Cardiac fibroblast (primary cell): ENCODE results near the gene TAS1R2.
A peak's percentile ranks its signal among the peaks of the same experiment; 100 is the strongest.

ENCODE experiments used
- DNase-seq, 2 donors: peaks; one replicate each; pipeline versions ENCODE4 v3.0.0 to v3.0.0-alpha.2; 2010; ENCODE audit warnings: low read depth in 2 of 2
- H3K4me3 ChIP-seq, 2 donors: replicated peaks in 1 of 2; 1 replicate in 1 of 2; 2 replicates in 1 of 2; pipeline ENCODE4 v1.5.1; 2011; ENCODE audit warnings: low read depth in 2 of 2, low read length in 2 of 2, mild to moderate bottlenecking in 2 of 2, moderate library complexity in 1 of 2
- TF ChIP-seq, protein P1 (sequence below): IDR thresholded peaks from one replicate; pipeline ENCODE4 v1.5.1; 2011; ENCODE audit warnings: low read depth, mild to moderate bottlenecking, low read length, inconsistent platforms

The TAS1R2 gene

DNA sequence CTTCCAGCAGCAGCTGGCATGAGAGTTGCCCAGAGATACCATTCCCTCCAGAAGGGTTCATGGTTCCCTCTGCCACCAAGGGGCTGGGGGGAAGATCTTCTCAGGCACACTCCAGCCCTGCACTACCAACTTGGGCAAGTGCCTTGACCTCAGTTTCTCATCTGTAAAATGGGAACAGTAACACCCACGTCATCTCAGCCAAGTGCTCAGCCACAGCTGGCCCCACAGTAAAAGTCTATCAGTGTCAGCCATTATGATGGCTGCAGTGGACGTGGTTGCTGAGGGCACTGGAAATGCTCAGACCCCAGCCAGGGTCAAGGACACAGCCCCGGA lies 16.3 kb upstream of the TAS1R2 start:
- no peak overlapping the region for H3K4me3 ChIP-seq
- DNase-seq, result no peak
- TF ChIP-seq, protein P1, sequence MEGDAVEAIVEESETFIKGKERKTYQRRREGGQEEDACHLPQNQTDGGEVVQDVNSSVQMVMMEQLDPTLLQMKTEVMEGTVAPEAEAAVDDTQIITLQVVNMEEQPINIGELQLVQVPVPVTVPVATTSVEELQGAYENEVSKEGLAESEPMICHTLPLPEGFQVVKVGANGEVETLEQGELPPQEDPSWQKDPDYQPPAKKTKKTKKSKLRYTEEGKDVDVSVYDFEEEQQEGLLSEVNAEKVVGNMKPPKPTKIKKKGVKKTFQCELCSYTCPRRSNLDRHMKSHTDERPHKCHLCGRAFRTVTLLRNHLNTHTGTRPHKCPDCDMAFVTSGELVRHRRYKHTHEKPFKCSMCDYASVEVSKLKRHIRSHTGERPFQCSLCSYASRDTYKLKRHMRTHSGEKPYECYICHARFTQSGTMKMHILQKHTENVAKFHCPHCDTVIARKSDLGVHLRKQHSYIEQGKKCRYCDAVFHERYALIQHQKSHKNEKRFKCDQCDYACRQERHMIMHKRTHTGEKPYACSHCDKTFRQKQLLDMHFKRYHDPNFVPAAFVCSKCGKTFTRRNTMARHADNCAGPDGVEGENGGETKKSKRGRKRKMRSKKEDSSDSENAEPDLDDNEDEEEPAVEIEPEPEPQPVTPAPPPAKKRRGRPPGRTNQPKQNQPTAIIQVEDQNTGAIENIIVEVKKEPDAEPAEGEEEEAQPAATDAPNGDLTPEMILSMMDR, result no peak

DNA sequence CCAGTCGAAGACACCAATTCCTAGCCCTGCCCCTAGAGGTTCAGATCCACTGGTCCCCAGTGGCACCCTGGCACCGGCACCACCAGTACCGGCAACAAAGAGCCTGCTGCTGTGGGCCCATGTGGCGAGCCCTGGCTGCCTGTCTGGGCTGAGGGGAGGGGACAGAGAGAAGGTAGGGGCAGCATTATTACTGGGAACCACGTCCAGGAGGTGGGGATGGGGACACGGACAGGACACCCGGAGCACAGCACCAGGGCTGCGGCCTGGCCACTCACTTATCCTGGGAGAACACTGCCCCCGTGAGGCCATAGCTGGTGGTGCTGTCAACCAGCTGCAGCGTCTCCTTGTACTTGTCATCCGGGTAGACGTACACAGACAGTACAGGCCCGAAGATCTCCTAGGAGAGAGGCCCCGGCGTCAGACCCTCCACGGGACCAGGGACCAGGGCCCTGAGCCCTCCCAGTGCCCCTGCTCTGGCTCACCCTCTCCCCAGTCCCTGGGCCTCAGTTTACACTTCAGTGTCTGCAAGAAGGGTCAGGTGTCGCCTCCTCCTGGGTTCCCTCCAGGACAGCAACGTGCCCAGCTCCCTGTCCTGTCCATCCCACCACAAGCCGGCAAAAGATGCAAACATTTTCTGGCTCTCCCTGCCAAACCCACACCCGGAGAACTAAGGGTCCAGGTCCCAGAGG lies 15.8 kb upstream of the TAS1R2 start:
- peak; percentile 90 for DNase-seq
- TF ChIP-seq, protein P1, result peak; percentile 87

DNA sequence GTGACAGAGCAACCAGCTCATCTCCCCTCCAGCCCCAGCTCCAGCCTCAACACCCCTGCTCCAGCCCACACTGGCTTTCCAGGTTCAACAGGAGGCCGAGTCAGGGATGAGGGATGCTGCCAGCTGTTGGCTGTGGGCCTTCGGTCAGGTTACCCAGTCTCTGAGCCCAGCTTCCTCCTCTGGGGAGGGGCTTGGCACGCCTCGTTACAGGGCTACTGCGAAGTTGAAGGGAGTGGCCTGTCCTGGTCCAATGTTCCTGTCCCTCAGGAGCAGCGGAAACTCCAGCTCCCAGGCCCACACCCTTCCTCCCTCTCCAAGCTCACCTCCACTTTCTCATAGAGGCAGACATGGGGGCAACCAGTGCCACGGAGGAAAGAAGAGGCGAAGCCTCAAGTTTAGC lies 15.1 kb upstream of the TAS1R2 start:
- DNase-seq, result peak in 1 of 2 donors; percentile 5
- H3K4me3 ChIP-seq, result no peak overlapping the region
- TF ChIP-seq, protein P1, result no peak

More for the DNA sequence above, 15.8 kb upstream of the TAS1R2 start:
- H3K4me3 ChIP-seq, result no peak overlapping the region

DNA sequence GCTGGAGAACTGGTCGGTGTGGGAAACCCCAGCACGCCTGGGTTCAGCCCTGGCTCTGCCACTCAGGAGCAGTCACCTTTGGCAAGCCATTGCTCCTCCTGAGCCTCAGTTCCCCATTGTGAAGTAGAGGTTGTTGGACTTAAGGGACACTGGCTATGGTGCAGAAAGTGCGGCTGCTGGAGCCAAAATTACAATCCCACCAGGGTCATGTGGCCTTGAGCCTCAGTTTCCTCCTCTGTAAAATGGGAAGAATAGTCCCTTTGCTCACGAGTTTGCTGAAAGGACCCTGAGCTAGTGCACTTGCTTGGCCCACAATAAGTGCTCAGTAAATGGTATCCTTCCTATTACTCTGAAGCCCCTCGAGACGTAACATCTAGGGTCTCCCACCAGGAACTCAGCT lies 14.6 kb upstream of the TAS1R2 start:
- TF ChIP-seq, protein P1, result no peak
- H3K4me3 ChIP-seq, result no peak overlapping the region
- no peak for DNase-seq

DNA sequence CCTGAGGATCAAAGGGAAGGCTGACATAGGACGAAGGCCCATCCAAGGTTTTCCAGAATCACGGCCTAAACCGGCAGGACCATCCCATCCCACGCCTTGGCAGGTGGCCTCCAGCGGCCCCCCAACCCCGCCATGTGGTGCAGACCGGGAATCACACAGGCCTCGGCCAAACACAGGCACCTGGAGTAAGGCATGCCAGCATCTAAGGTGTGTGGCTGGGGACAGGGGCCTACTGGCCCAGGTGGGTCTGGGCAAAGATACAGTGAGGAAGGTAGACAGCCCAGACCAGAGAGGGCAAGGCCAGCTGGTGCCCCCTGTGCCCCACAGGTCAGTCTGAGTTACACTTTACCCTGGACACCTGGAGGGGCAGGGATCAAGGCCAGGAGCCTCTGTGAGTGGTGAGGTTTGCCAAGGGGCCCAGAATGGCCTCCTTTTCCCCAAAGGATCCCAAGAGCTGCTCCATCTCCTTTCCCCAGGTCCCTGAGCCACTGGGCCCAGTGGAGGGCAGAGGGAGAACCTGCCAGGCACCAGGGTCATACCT lies 12.7 kb upstream of the TAS1R2 start:
- H3K4me3 ChIP-seq, result no peak overlapping the region
- TF ChIP-seq, protein P1, result no peak
- no peak for DNase-seq

DNA sequence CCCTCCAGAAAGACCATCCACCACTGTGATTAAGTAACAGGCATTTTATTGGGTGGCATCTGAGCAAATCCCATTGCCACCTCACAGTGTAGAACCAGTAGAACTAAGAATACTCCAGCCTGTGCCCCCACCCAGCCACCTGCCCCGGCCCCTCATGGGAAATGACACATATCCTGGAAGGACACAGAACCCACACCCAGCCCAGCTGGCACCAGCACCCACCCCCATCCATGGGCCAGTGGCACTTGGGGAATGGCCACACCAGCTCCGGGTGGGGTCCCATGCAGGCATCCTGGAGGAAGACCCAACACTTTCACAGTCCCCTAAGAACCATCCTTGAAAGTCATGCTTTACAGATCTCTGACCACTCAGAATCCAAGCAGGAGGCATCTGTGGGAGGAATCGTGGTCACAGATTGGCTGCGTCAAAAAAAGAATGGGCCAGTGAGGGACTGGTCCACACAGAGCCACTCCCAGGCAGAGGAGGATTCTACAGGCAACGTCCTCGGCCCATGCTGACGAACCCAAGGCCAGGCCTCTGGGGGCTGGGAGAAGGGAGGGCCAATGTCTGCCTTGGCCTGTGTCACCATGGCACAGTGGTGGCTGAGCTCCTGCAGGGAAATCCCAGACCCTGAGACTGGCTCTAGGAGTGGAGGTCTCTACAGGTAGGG lies 12.1 kb upstream of the TAS1R2 start:
- TF ChIP-seq, protein P1, result no peak
- H3K4me3 ChIP-seq, result no peak overlapping the region
- no peak for DNase-seq
